A673 (cell line): ENCODE results near the gene TBC1D20.

Source experiments
- EZH2 ChIP-seq: fragments of 200-600 bp; sonication (generic); IDR thresholded peaks from 2 replicates; pipeline ENCODE4 v1.6.1; 2017; ENCODE audit warnings: borderline replicate concordance, low read depth, mild to moderate bottlenecking, mixed read lengths, antibody characterized with exemption, low read length; ENCODE audit not compliant: poor library complexity, severe bottlenecking
- TF ChIP-seq, protein P1 (sequence below): fragments of 300-800, 200-600 bp; sonication (generic); conservative IDR thresholded peaks from 2 replicates; pipeline ENCODE4 v1.5.1; 2017; ENCODE audit warnings: low read depth, mild to moderate bottlenecking, antibody characterized with exemption, low read length, moderate library complexity, mixed read lengths

DNA sequence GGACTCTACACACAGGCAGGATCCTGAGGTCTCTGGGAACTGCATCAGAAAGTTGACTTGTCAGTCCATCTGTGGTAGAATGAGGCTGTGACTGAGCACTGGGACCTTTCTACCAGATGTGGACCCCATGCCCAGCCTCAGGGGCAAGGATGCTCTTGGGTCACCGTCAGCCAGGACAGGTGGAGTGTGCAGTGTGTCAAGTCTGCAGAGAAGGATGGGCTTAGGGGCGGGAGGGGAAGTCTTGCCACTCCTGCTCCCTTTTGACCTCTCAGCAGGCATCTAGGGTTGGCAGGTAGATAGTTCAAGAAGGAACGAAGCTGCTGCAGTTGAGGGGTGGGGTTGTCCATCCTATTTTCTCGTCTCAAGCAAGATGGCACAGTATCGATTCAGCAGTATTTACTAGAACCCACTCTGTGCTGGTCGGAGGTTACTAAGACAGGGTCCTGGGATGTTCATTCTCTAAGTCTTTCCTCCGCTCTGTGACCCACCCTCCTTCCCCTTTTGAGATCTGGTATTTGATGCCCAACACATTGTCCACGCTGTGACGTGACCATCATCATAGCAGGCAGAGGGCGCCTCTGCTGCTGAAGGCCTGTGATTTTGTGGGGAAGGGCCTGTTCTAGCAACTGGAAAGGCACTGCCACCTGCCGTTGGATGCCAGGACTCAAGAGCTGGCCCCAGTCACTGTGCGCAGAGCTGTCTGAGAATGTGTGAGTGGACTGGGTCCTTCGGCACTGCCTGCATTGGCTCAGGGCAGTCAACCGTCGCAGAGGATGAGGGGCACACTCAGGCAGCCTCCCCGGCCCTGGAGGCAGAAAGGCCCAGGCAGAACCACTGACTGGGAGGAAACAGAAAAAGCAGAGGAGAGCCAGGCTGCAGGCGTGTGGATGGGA lies 31.1 kb downstream of the TBC1D20 start:
- TF ChIP-seq, protein P1, sequence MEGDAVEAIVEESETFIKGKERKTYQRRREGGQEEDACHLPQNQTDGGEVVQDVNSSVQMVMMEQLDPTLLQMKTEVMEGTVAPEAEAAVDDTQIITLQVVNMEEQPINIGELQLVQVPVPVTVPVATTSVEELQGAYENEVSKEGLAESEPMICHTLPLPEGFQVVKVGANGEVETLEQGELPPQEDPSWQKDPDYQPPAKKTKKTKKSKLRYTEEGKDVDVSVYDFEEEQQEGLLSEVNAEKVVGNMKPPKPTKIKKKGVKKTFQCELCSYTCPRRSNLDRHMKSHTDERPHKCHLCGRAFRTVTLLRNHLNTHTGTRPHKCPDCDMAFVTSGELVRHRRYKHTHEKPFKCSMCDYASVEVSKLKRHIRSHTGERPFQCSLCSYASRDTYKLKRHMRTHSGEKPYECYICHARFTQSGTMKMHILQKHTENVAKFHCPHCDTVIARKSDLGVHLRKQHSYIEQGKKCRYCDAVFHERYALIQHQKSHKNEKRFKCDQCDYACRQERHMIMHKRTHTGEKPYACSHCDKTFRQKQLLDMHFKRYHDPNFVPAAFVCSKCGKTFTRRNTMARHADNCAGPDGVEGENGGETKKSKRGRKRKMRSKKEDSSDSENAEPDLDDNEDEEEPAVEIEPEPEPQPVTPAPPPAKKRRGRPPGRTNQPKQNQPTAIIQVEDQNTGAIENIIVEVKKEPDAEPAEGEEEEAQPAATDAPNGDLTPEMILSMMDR = peak; percentile 76
- TF ChIP-seq EZH2 = no peak
